Measurements from ENCODE around the gene KLHL17. TPM values are rescaled to one million over a fixed set of nuclear protein-coding genes. Genes with fewer than 3 reads are reported as not detected.

Gene KLHL17
- total RNA-seq, 2 donors from 2014 or later, result 10.9 to 24.5 TPM

GRCh38 chr1:970242-970972 lies 10.0 kb downstream of the KLHL17 start:
- 14% methylated on average over 24 of the region's 33 CpGs for WGBS
- DNase-seq (ENCODE audit: low spot score), result no peak
- TF ChIP-seq POLR2AphosphoS5 (IDR thresholded peaks at IDR 0.05), result no peak
- TF ChIP-seq CTCF (IDR thresholded peaks at IDR 0.05), result no peak
- TF ChIP-seq POLR2A (IDR thresholded peaks at IDR 0.05), result no peak
- intact Hi-C loops (cut with DNase I), result no loop called here
- Histone ChIP-seq H3K4me3 (no peak overlapping the region), H3K36me3 (no peaks in the 10 kb centered on the region), H3K27me3 (replicated peaks; ENCODE audit: insufficient read depth) (no peaks in the 10 kb centered on the region), H3K27ac (no peak overlapping the region), H3K9me3 (no peaks in the 10 kb centered on the region), H3K4me1 (replicated peaks) (peaks cover 7% of the 10 kb centered on the region)

- H3K36me3 ChIP-seq, result no peaks in the 10 kb centered on the region
These were observed 10.8 kb downstream of the KLHL17 start for GRCh38 chr1:970973-971730.

GRCh38 chr1:971751-972506 lies 11.5 kb downstream of the KLHL17 start:
- TF ChIP-seq CTCF (IDR thresholded peaks at IDR 0.05) (no peak), POLR2A (IDR thresholded peaks at IDR 0.05) (no peak), POLR2AphosphoS5 (IDR thresholded peaks at IDR 0.05) (no peak)
- 83% methylated on average over 30 of the region's 34 CpGs for WGBS
- intact Hi-C loops (cut with DNase I), result no loop called here
- Histone ChIP-seq H3K4me1 (replicated peaks) (peaks cover 4% of the 10 kb centered on the region), H3K4me3 (no peak overlapping the region), H3K36me3 (no peaks in the 10 kb centered on the region), H3K27ac (no peak overlapping the region), H3K9me3 (no peaks in the 10 kb centered on the region), H3K27me3 (replicated peaks; ENCODE audit: insufficient read depth) (no peaks in the 10 kb centered on the region)
- DNase-seq (ENCODE audit: low spot score), result no peak

More at GRCh38 chr1:970973-971730, 10.8 kb downstream of the KLHL17 start:
- intact Hi-C loops (cut with DNase I), result no loop called here
- Histone ChIP-seq H3K27ac (no peak overlapping the region), H3K4me3 (no peak overlapping the region), H3K4me1 (replicated peaks) (peaks cover 4% of the 10 kb centered on the region), H3K27me3 (replicated peaks; ENCODE audit: insufficient read depth) (no peaks in the 10 kb centered on the region), H3K9me3 (no peaks in the 10 kb centered on the region)
- DNase-seq (ENCODE audit: low spot score), result no peak
- TF ChIP-seq POLR2A (IDR thresholded peaks at IDR 0.05) (peak; percentile 18), POLR2AphosphoS5 (IDR thresholded peaks at IDR 0.05) (no peak), CTCF (IDR thresholded peaks at IDR 0.05) (no peak)
- 23% methylated on average over 25 of the region's 42 CpGs for WGBS

- H3K27ac ChIP-seq, result no peak overlapping the region
- H3K4me1 ChIP-seq (replicated peaks), result peaks cover 2% of the 10 kb centered on the region
- TF ChIP-seq CTCF (IDR thresholded peaks at IDR 0.05), result no peak
- no peak for TF ChIP-seq POLR2AphosphoS5 (IDR thresholded peaks at IDR 0.05)
- TF ChIP-seq POLR2A (IDR thresholded peaks at IDR 0.05), result no peak
- no peaks in the 10 kb centered on the region for H3K36me3 ChIP-seq
- H3K4me3 ChIP-seq, result no peak overlapping the region
- H3K9me3 ChIP-seq, result no peaks in the 10 kb centered on the region
- 86% methylated on average over 28 of the region's 28 CpGs for WGBS
- intact Hi-C loops (cut with DNase I), result no loop called here
- no peaks in the 10 kb centered on the region for H3K27me3 ChIP-seq (replicated peaks; ENCODE audit: insufficient read depth)
- no peak for DNase-seq (ENCODE audit: low spot score)
These were observed 12.5 kb downstream of the KLHL17 start for GRCh38 chr1:972726-973458.

Measured in prostate gland (tissue), 2 donors.